Gastrocnemius medialis (tissue), 4 donors: ENCODE results near the gene TNS3. TPM values are rescaled to one million over a fixed set of nuclear protein-coding genes. Genes with fewer than 3 reads are reported as not detected.
A peak's percentile ranks its signal among the peaks of the same experiment; 100 is the strongest.

Experiments used
- ATAC-seq, 2 donors: fragments of 150-250 bp; one replicate each; pipeline ENCODE4 v1.9.1; 2016
- DNase-seq, 2 donors: peaks; one replicate each; pipeline ENCODE4 v3.0.0-alpha.2; 2019
- H3K27ac ChIP-seq, 4 donors: fragments of 200-600 bp; sonication (generic); 1 replicate in 1 of 4; 2 replicates in 3 of 4; pipeline ENCODE4 v1.5.1; 2016 to 2018; ENCODE audit warnings: mild to moderate bottlenecking in 2 of 4, moderate library complexity in 1 of 4
- H3K27me3 ChIP-seq, 3 donors: fragments of 200-600 bp; sonication (generic) in 2 of 3; 1 replicate in 1 of 3; 2 replicates in 2 of 3; pipeline versions ENCODE4 v1.5.1 to v1.6.0; 2016 to 2019; ENCODE audit warnings: mild to moderate bottlenecking in 1 of 3, moderate library complexity in 1 of 3
- H3K36me3 ChIP-seq, 2 donors: fragments of 200-600 bp; sonication (generic) in 1 of 2; one replicate each; pipeline ENCODE4 v1.5.1; 2017 to 2018
- H3K4me1 ChIP-seq, 2 donors: fragments of 200-600 bp; sonication (generic) in 1 of 2; one replicate each; pipeline ENCODE4 v1.5.1; 2016 to 2017; ENCODE audit warnings: mild to moderate bottlenecking in 2 of 2
- H3K4me3 ChIP-seq, 4 donors: fragments of 200-600 bp; sonication (generic) in 3 of 4; 1 replicate in 1 of 4; 2 replicates in 3 of 4; pipeline ENCODE4 v1.5.1; 2016 to 2019; ENCODE audit warnings: mild to moderate bottlenecking in 2 of 4
- H3K9me3 ChIP-seq, 3 donors: fragments of 200-600 bp; sonication (generic) in 2 of 3; 1 replicate in 1 of 3; 2 replicates in 2 of 3; pipeline ENCODE4 v1.5.1; 2016 to 2019
- CTCF ChIP-seq, 5 experiments: fragments of 450-650 bp in 3 of 5; fragments of 200-600 bp in 2 of 5; sonication (generic) in 2 of 5; IDR thresholded peaks in 4 of 5; conservative IDR thresholded peaks in 1 of 5; 1 replicate in 4 of 5; 2 replicates in 1 of 5; pipeline ENCODE4 v1.5.1; 2016 to 2019; ENCODE audit warnings: antibody characterized with exemption in 5 of 5, mild to moderate bottlenecking in 3 of 5, moderate library complexity in 3 of 5
- POLR2A ChIP-seq, 2 donors: fragments of 450-650 bp; IDR thresholded peaks; one replicate each; pipeline ENCODE4 v1.6.1; 2017; ENCODE audit warnings: antibody characterized with exemption in 2 of 2, mild to moderate bottlenecking in 2 of 2, moderate library complexity in 2 of 2
- in situ Hi-C, 4 donors: fragments of 200-750 bp; cut with MboI; loops; one replicate each; pipeline versions ENCODE4 v1.15.0 to v1.8.0; 2017; ENCODE audit warnings: low sequenced_read_pairs in 4 of 4
- intact Hi-C: fragments of 100-400 bp; cut with DNase I; formaldehyde crosslinking; loops from one replicate; pipeline ENCODE4 v1.15.1; 2023; ENCODE audit warnings: low total_unique reads
- total RNA-seq, 4 donors: library from RNA; depleted of rRNA; stranded (reverse); fragments of >200 nt; gene quantifications; one replicate each; pipeline versions ENCODE4 v1.1.0 to v1.2.3, GENCODE V29; 2016

TNS3 gene
- total RNA-seq, 4 donors from 2014 or later = 39.4 to 64.3 (median 50.5) TPM

DNA sequence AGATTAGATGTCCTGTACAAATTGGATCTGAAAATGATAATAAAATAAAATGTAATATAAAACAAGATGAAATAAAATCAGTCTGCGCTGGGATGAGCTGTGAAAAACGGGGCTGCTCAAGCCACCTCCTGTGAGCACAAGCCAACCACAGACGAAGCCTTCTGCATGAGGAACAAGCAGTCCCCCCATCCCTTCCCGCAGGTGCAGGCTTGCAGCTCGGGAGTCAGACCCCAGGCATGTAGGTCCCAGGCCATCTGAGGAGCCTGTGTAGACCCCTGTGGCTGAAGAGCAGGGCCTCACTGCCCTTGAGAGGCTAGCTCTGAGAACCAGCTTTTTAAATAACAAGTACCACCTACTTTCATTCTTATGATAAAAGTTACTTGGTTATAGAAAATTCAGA is 123.4 kb downstream of the TNS3 start:
- DNase-seq = no peak
- in situ Hi-C loops (no loop called here), intact Hi-C loops (no loop called here)
- TF ChIP-seq POLR2A (IDR thresholded peaks at IDR 0.05) (peak in 1 of 2 donors; percentile 8), CTCF (IDR thresholded peaks at IDR 0.05 in 4 of 5, conservative IDR thresholded peaks at IDR 0.05 in 1 of 5) (no peak)
- Histone ChIP-seq H3K9me3 (no peaks in the 10 kb centered on the region), H3K36me3 (no peaks in the 10 kb centered on the region), H3K4me1 (peaks cover 42 to 51% of the 10 kb centered on the region in 2 donors), H3K27ac (peak overlapping the region; percentile 64 to 84 (median 84)), H3K27me3 (no peaks in the 10 kb centered on the region), H3K4me3 (no peak overlapping the region)
- ATAC-seq = no peak

- intact Hi-C loops = no loop called here
- Histone ChIP-seq H3K9me3 (no peaks in the 10 kb centered on the region), H3K27me3 (no peaks in the 10 kb centered on the region), H3K27ac (peak overlapping the region; percentile 64 to 84 (median 84)), H3K36me3 (no peaks in the 10 kb centered on the region), H3K4me1 (peaks cover 42 to 55% of the 10 kb centered on the region in 2 donors), H3K4me3 (no peak overlapping the region)
- ATAC-seq = peak; percentile 69 to 74
- peak; percentile 83 to 94 for DNase-seq
- TF ChIP-seq CTCF (IDR thresholded peaks at IDR 0.05 in 4 of 5, conservative IDR thresholded peaks at IDR 0.05 in 1 of 5) = no peak
- TF ChIP-seq POLR2A (IDR thresholded peaks at IDR 0.05) = peak in 1 of 2 donors; percentile 27
- in situ Hi-C loops = no loop called here
Measured at GRCh38 chr7:47458057-47458456, 123.9 kb downstream of the TNS3 start.

- ATAC-seq = no peak
Measured at GRCh38 chr7:47456210-47456955, 125.5 kb downstream of the TNS3 start.

DNA sequence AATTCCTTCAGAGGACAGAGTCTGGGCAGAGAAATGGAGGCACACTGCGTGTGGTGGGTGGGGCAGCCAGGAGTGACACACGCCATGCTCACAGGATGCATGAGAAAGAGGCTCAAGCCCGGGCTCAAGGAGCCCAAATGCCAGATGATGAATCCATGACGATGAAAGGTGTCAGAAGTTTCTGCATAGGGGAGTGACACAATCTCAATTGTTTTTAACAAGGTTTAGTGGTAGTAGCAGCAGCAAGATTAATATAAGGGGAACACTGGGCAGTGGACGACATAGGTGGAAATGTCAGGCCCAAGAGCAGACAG is 126.1 kb downstream of the TNS3 start:
- intact Hi-C loops = no loop called here
- in situ Hi-C loops = no loop called here
- DNase-seq = no peak

More at GRCh38 chr7:47456210-47456955, 125.5 kb downstream of the TNS3 start:
- in situ Hi-C loops (no loop called here), intact Hi-C loops (no loop called here)
- no peak for TF ChIP-seq CTCF (IDR thresholded peaks at IDR 0.05 in 4 of 5, conservative IDR thresholded peaks at IDR 0.05 in 1 of 5)
- TF ChIP-seq POLR2A (IDR thresholded peaks at IDR 0.05) = no peak
- peaks cover 49 to 53% of the 10 kb centered on the region in 2 donors for H3K4me1 ChIP-seq
- H3K27me3 ChIP-seq = no peaks in the 10 kb centered on the region
- no peak overlapping the region for H3K4me3 ChIP-seq
- H3K9me3 ChIP-seq = no peaks in the 10 kb centered on the region
- no peaks in the 10 kb centered on the region for H3K36me3 ChIP-seq
- no peak for DNase-seq
- peak overlapping the region in 3 of 4 donors; percentile 92 to 98 (median 97) for H3K27ac ChIP-seq

More for the DNA sequence above, 126.1 kb downstream of the TNS3 start:
- Histone ChIP-seq H3K9me3 (no peaks in the 10 kb centered on the region), H3K27me3 (no peaks in the 10 kb centered on the region), H3K27ac (peak overlapping the region; percentile 91 to 98 (median 94)), H3K4me1 (peaks cover 49 to 53% of the 10 kb centered on the region in 2 donors), H3K36me3 (no peaks in the 10 kb centered on the region), H3K4me3 (no peak overlapping the region)
- no peak for ATAC-seq
- TF ChIP-seq POLR2A (IDR thresholded peaks at IDR 0.05) = no peak
- no peak for TF ChIP-seq CTCF (IDR thresholded peaks at IDR 0.05 in 4 of 5, conservative IDR thresholded peaks at IDR 0.05 in 1 of 5)
